Measurements from ENCODE around the gene PHACTR4.

DNA sequence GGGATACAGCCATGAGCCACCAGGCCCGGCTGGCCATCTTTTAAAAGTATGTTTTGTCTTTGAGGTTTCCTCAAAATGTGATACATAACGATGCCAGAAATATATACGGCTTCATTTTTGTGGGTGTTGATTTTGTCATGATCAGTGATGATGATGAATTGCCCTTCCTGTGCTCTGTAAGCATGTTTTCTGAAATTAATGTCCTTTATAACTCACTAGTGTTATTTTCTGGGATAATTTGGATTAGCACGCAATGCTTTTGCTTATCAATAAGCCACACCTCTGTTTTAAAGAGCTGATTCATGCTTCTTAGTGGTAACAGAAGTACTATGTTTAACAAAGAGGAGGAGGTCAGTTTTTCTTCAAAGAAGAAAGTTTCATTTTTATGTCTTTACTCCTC lies 25.6 kb downstream of the PHACTR4 start:
- TF ChIP-seq, protein P1, sequence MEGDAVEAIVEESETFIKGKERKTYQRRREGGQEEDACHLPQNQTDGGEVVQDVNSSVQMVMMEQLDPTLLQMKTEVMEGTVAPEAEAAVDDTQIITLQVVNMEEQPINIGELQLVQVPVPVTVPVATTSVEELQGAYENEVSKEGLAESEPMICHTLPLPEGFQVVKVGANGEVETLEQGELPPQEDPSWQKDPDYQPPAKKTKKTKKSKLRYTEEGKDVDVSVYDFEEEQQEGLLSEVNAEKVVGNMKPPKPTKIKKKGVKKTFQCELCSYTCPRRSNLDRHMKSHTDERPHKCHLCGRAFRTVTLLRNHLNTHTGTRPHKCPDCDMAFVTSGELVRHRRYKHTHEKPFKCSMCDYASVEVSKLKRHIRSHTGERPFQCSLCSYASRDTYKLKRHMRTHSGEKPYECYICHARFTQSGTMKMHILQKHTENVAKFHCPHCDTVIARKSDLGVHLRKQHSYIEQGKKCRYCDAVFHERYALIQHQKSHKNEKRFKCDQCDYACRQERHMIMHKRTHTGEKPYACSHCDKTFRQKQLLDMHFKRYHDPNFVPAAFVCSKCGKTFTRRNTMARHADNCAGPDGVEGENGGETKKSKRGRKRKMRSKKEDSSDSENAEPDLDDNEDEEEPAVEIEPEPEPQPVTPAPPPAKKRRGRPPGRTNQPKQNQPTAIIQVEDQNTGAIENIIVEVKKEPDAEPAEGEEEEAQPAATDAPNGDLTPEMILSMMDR (IDR thresholded peaks at IDR 0.05; ENCODE audit: low read depth, low read length, poor library complexity, severe bottlenecking), result no peak
- no peak for TF ChIP-seq EZH2phosphoT487 (IDR thresholded peaks at IDR 0.05; ENCODE audit: borderline replicate concordance, low read length)

All from DOHH2 (cell line).